Islet of Langerhans (tissue), 1 donor: ENCODE measurements around the gene RBCK1.

Experiments used
- FAIRE-seq: peaks from one replicate; lab custom pipeline; 2011; peaks lifted over from hg19 to GRCh38; lab: Jason Lieb, UNC

RBCK1 gene

GRCh38 chr20:418858-419365, 10.8 kb downstream of the RBCK1 start:
- no peak for FAIRE-seq

GRCh38 chr20:419556-420165, 11.6 kb downstream of the RBCK1 start:
- FAIRE-seq = no peak

- FAIRE-seq = no peak
Measured at GRCh38 chr20:420166-420620, 12.1 kb downstream of the RBCK1 start.

DNA sequence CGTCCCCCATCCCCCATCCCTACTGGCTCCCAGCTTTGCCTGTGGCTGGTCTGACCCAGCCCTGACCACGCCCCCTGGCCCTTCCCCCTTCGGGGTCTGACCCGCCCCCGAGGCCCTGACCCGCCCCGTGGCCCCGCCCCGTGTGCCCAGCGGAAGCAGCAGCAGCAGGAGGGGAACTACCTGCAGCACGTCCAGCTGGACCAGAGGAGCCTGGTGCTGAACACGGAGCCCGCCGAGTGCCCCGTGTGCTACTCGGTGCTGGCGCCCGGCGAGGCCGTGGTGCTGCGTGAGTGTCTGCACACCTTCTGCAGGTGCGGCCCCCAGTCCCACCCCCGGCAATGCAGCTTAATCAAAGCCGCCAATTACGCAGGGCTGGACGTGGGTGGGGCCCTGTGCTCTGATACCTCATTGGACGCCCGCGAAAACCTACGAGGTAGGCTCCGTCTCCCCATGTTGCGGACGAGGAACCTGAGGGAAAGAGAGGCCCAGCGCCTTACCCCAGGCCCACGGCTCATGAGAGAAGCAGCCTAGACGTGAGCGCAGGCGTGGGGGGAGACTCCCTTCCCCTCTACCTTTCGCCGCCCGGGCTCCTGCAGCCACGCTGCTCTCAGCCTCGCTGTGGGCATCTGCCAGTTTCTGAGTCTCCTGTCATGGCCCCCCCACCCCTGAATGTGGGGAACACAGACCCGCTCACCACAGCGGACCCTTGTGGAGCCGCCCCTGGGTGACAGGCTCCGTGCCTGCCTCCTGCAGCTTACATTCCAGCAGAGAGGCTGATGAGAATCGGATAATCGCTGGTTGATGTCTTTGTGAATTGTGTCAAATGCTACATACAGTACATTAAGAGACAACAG, 12.8 kb downstream of the RBCK1 start:
- no peak for FAIRE-seq

GRCh38 chr20:421685-422250, 13.7 kb downstream of the RBCK1 start:
- FAIRE-seq = no peak

- no peak for FAIRE-seq
Measured at GRCh38 chr20:426566-426965, 18.5 kb downstream of the RBCK1 start.

- no peak for FAIRE-seq
Measured at GRCh38 chr20:427401-427800, 19.3 kb downstream of the RBCK1 start.

DNA sequence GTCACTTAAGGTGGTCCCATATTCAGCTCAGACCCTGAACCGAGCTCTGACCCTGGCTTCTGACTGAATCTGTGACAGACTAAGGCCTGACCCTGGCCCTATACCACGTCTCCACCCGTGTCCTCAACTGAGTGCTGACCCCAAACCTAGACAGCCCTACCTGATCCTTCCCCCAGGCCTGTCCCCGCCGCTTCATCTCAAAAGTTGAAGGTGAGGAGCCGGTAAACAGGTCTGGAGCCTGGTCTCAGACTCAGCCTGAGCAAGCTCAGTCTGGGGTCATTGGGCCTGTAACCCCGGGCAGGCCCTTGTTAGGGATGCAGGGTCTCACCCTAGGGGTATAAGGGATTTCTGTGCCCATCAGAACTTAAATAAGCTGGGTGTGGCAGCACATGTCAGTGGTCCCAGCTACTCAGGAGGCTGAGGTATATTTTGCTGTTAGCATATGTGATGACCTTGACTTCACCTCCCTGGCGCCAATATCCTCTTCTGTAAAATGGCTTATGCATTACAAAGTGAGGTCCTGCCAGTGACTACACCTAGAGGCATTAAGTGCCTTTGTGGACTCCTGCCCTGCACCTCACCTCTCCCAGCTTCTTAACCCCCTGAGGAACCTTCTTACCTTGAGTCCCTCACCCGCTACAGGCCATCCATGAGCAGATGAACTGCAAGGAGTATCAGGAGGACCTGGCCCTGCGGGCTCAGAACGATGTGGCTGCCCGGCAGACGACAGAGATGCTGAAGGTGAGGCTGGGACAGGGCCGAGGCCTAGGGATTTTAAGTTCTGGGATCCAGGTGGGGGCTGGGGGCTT, 20.0 kb downstream of the RBCK1 start:
- no peak for FAIRE-seq

DNA sequence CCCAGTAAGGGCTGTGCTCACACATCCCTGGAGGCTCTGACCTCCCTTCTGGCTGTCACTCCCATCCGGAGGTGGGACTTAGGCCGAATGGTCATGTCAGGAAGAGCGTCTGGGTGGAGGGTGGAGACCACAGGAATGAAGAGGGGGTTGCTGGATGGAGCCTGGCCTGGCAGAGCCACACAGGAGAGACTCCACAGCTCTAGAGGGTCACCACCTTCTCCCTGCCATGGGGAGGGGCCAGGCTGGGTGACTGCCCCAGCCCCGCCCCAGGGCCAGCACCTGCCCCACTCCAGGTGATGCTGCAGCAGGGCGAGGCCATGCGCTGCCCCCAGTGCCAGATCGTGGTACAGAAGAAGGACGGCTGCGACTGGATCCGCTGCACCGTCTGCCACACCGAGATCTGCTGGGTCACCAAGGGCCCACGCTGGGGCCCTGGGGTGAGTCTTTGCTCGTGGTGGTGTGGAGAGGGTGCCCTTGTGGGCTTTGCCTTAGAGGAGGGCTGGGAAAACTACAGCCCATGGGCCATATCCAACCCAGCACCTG, 20.6 kb downstream of the RBCK1 start:
- FAIRE-seq = no peak

DNA sequence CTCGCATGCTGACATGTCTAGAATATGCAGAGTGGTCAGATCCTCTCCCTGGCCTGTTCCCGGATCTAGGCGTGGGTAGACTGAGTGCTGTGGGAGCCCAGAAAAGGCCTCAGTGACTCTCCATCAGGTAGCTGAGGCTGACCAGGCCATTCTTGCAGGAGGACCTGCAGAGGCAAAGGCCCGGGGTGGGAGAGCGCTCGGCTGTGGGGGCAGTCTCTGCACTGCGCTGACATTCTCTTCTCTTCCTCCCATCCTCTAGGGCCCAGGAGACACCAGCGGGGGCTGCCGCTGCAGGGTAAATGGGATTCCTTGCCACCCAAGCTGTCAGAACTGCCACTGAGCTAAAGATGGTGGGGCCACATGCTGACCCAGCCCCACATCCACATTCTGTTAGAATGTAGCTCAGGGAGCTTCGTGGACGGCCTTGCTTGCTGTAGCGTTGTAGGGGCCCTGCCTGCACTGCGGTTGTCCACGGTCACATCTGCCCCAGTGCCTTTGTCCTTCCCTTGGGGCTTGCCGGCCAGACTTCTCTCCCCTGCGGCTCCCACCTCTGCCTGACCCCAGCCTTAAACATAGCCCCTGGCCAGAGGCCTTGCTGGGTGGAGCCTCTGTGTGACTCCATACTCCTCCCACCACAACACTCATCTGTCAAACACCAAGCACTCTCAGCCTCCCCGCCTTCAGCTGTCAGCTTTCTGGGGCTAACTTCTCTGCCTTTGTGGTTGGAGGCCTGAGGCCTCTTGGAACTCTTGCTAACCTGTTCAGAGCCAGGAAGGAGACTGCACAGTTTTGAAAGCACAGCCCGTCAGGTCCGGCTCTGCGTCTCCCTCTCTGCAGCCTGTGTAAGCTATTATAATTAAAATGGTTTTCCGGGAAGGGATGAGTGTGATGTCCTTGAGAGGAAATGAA, 22.2 kb downstream of the RBCK1 start:
- no peak for FAIRE-seq

DNA sequence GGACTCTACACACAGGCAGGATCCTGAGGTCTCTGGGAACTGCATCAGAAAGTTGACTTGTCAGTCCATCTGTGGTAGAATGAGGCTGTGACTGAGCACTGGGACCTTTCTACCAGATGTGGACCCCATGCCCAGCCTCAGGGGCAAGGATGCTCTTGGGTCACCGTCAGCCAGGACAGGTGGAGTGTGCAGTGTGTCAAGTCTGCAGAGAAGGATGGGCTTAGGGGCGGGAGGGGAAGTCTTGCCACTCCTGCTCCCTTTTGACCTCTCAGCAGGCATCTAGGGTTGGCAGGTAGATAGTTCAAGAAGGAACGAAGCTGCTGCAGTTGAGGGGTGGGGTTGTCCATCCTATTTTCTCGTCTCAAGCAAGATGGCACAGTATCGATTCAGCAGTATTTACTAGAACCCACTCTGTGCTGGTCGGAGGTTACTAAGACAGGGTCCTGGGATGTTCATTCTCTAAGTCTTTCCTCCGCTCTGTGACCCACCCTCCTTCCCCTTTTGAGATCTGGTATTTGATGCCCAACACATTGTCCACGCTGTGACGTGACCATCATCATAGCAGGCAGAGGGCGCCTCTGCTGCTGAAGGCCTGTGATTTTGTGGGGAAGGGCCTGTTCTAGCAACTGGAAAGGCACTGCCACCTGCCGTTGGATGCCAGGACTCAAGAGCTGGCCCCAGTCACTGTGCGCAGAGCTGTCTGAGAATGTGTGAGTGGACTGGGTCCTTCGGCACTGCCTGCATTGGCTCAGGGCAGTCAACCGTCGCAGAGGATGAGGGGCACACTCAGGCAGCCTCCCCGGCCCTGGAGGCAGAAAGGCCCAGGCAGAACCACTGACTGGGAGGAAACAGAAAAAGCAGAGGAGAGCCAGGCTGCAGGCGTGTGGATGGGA, 23.2 kb downstream of the RBCK1 start:
- no peak for FAIRE-seq

DNA sequence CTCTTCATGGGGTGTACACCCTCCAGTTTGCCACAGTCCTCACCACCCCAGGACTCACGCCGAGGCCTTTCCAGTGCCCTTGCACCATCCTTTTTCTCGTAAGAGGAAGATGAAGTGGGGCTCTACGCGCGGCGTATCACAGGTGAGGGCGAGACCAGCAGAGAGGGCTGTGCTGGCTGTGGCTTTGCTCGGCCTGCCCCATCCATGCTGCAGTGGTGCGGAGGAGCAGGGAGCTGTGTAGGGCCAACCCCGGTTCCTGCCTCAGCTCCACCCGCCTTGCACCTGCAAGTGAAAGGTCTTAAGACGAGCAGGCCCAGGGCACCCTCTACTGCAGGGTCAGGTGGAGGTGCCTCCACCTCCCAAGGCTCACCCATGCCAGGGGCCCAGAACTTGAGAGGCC, 24.1 kb downstream of the RBCK1 start:
- FAIRE-seq = no peak

- no peak for FAIRE-seq
Measured at GRCh38 chr20:432677-433299, 24.7 kb downstream of the RBCK1 start.

DNA sequence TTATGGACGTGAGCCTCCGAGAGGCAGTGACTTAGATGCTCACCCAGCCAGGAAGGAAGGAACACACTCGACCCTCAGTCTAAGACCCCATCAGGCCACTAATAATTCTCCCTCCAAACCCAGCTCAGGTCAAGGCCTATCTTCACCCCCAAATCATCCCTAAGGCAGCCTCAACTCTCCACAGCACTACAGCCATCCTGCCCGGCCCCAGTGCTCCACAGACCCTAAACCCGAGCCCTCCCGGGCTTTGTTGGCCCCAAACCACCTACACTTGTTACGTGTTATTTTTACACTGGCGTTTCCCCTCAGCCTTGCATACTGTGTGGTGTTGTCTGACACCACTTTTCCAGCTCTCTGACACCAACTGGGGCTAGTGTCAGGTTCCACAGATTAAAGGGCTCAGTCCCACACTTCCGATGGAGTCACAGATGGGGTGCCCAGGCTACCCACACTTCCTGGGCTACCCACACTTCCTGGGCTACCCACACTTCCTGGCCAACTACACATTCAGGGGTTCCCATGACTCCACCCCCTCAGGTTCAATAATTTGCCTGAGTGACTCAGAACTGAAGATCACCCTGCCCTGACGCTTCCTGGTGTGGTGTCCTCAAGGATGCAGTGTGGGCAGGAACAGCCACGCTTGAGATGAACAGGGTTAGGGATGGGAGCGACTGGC, 25.3 kb downstream of the RBCK1 start:
- FAIRE-seq = no peak

- no peak for FAIRE-seq
Measured at GRCh38 chr20:434221-434620, 26.1 kb downstream of the RBCK1 start.

- no peak for FAIRE-seq
Measured at GRCh38 chr20:434661-435419, 26.7 kb downstream of the RBCK1 start.

- FAIRE-seq = no peak
Measured at GRCh38 chr20:435558-435957, 27.5 kb downstream of the RBCK1 start.

GRCh38 chr20:436476-436875, 28.4 kb downstream of the RBCK1 start:
- FAIRE-seq = no peak
